HL-60 (cell line): ENCODE data around the gene SFXN5.

ENCODE experiments used
- DNase-seq, 2 experiments: peaks; one replicate each; pipeline ENCODE4 v3.0.0-alpha.2; 2010 to 2020; ENCODE audit warnings: low read depth in 1 of 2, low spot score in 1 of 2
- H3K27ac ChIP-seq: fragments of 250-450 bp; sonication (Bioruptor Pico); replicated peaks from 2 replicates; pipeline ENCODE4 v1.5.1; 2020; ENCODE audit warnings: mild to moderate bottlenecking, moderate library complexity
- H3K27me3 ChIP-seq: fragments of 250-450 bp; sonication (Bioruptor Pico); 2 replicates; pipeline ENCODE4 v1.5.1; 2021; ENCODE audit warnings: mild to moderate bottlenecking, moderate library complexity; ENCODE audit not compliant: insufficient read depth, poor library complexity, severe bottlenecking
- H3K4me3 ChIP-seq: replicated peaks from 2 replicates; pipeline ENCODE4 v1.5.1; 2011; ENCODE audit warnings: mild to moderate bottlenecking, control low read depth, low read length; ENCODE audit not compliant: insufficient read depth
- CTCF ChIP-seq: IDR thresholded peaks from one replicate; pipeline ENCODE4 v1.5.1; 2011; ENCODE audit warnings: low read length, control low read depth, inconsistent platforms; ENCODE audit not compliant: insufficient read depth
- GABPA ChIP-seq: IDR thresholded peaks from 2 replicates; pipeline ENCODE4 v1.6.1; 2012; ENCODE audit warnings: low read depth
- POLR2AphosphoS5 ChIP-seq: IDR thresholded peaks from 2 replicates; pipeline ENCODE4 v1.6.1; 2012; ENCODE audit warnings: low read depth
- SPI1 ChIP-seq: IDR thresholded peaks from 2 replicates; pipeline ENCODE4 v1.6.1; 2012; ENCODE audit warnings: low read depth, mild to moderate bottlenecking, borderline replicate concordance
- TF ChIP-seq, protein P1 (sequence below): IDR thresholded peaks from 2 replicates; pipeline ENCODE4 v1.6.1; 2012; ENCODE audit warnings: low read depth; ENCODE audit not compliant: insufficient replicate concordance

SFXN5 gene

GRCh38 chr2:73087311-73087710, 15.8 kb upstream of the SFXN5 start:
- no peaks in the 10 kb centered on the region for H3K27me3 ChIP-seq
- H3K4me3 ChIP-seq = no peak overlapping the region
- H3K27ac ChIP-seq = no peak overlapping the region
- TF ChIP-seq, protein P1, sequence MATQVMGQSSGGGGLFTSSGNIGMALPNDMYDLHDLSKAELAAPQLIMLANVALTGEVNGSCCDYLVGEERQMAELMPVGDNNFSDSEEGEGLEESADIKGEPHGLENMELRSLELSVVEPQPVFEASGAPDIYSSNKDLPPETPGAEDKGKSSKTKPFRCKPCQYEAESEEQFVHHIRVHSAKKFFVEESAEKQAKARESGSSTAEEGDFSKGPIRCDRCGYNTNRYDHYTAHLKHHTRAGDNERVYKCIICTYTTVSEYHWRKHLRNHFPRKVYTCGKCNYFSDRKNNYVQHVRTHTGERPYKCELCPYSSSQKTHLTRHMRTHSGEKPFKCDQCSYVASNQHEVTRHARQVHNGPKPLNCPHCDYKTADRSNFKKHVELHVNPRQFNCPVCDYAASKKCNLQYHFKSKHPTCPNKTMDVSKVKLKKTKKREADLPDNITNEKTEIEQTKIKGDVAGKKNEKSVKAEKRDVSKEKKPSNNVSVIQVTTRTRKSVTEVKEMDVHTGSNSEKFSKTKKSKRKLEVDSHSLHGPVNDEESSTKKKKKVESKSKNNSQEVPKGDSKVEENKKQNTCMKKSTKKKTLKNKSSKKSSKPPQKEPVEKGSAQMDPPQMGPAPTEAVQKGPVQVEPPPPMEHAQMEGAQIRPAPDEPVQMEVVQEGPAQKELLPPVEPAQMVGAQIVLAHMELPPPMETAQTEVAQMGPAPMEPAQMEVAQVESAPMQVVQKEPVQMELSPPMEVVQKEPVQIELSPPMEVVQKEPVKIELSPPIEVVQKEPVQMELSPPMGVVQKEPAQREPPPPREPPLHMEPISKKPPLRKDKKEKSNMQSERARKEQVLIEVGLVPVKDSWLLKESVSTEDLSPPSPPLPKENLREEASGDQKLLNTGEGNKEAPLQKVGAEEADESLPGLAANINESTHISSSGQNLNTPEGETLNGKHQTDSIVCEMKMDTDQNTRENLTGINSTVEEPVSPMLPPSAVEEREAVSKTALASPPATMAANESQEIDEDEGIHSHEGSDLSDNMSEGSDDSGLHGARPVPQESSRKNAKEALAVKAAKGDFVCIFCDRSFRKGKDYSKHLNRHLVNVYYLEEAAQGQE = no peak
- TF ChIP-seq SPI1 (peak; percentile 6; the same call in 1 of the 2 replicates), GABPA (no peak), CTCF (no peak)
- no peak for DNase-seq

GRCh38 chr2:73085691-73086090, 14.2 kb upstream of the SFXN5 start:
- DNase-seq = peak in 1 of 2 experiments; percentile 82
- Histone ChIP-seq H3K4me3 (no peak overlapping the region), H3K27me3 (peaks cover 2% of the 10 kb centered on the region), H3K27ac (no peak overlapping the region)
- peak; percentile 72 for TF ChIP-seq CTCF
- TF ChIP-seq GABPA = no peak

- DNase-seq = no peak
- no peak for TF ChIP-seq SPI1
- TF ChIP-seq POLR2AphosphoS5 = no peak
- TF ChIP-seq GABPA = no peak
- TF ChIP-seq CTCF = no peak
- TF ChIP-seq, protein P1 = no peak
- Histone ChIP-seq H3K27me3 (peaks cover 2% of the 10 kb centered on the region), H3K27ac (no peak overlapping the region), H3K4me3 (no peak overlapping the region)
Observed at GRCh38 chr2:73084971-73085370, 13.5 kb upstream of the SFXN5 start.

DNA sequence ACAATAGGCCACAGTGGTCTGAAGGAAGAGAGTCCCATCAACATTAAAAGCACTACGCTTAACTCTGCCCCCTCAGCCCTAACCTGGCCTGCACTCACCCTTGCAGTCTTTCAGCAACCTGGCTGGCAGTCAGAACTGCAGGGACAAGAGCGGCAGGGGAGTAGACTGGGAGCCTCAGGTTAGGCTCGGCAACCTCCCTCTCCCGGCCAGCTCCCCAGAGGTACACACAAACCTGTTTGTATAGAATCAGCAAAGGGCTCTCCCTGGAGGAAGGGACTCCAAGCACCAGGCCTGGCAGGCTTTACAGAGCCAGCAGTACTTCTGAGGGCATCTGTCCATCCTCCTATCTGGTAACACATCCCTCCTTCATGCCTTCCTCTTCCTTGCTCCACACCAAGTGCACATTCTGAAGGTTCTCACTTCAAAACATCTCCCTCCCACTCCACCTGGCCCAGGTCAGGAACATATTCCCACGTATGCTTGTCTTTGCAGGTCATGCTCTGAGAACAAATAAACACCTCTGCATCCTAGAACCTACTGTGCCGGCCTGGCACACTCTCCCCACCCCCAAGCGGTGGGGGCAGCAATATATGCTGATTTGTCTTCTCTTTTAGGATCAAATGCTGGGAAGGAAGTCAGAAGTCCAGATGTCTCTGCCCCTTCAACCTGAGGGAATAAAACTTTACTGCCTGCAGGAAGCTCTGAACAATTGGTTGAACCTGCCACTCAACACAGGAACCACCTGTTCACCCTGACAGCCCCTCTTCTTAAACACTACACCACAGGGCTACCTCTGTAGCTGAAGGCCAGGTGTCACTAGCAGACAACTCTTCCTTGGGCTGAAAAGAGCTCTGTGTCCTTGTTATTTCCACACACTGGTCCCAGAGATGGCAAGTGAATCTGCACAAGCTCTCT, 12.6 kb upstream of the SFXN5 start:
- H3K27ac ChIP-seq = no peak overlapping the region
- H3K27me3 ChIP-seq = peaks cover 2% of the 10 kb centered on the region
- TF ChIP-seq GABPA (no peak), POLR2AphosphoS5 (no peak), CTCF (no peak), SPI1 (no peak)
- TF ChIP-seq, protein P1 = no peak
- H3K4me3 ChIP-seq = no peak overlapping the region
- no peak for DNase-seq
